ENCODE data around the gene GNG11.
"Not testable (repeated sequence)": the region's sequence is repeated elsewhere in the genome, so short reads cannot be mapped to it uniquely, and the experiment has no call there.

The GNG11 gene

GRCh38 chr7:93921607-93922566 lies at the start of gene GNG11:
TSS of gene GNG11 (plus strand) at chr7:93921735. CDS start at chr7:93922138, 403 bp downstream.
- DNase-seq (ENCODE audit: low read depth), result no peak

- no peak for DNase-seq (ENCODE audit: low read depth)
Measured at GRCh38 chr7:93873998-93874574, 47.4 kb upstream of the GNG11 start.

DNA sequence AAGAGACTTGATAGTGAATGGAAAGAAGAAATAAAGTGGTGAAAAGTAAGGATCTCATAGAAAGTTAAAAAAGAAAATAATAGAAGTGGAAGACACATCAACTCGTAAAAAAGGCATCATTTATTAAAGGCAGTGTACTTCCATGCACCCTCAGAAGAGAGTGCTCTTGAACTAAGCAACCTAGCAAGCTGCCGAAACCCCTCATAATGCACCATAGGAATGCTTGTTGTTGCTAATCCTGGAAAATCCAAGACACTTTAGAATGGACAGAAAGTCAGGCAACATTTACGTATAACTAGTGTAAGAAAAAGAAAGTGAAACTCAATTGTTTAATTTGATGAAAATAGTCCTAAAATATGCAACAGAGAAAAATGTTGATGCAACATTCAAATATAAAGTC lies 43.8 kb upstream of the GNG11 start:
- DNase-seq (ENCODE audit: low read depth), result no peak

DNA sequence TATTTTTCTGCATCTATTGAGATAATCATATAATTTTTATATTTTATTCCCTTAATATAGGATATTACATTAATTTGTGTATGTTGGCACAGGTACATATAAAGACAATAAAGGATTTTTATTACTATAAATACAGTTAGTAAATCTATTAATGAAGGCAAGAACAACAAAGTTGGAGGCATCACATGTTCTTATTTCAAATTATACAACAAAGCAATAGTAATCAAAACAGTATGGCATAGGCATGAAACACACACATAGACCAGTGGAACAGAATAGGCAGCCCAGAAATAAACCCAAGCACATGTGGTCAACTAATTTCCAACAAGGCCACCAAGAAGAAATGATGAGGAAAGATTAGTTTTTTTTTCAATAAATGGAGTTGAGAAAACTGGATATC lies 42.2 kb upstream of the GNG11 start:
- DNase-seq (ENCODE audit: low read depth), result no peak

DNA sequence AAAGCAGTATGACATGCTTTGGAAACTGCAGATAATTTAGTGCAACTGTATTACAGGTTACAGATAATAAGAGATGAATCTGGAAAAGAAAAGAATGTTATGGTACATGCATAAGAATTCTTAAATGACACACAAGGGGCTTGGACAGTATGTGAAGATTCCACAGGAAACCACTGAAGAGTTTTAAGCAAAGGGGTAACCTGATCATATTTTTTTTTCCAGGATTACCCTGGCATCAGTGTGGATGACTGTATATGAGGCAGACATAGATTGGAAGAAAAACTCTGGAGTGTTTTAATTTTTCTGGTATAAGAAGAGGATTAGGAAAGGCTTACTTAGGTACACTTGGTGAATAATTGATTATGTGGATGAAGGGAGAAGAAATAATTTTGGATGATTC lies 39.1 kb upstream of the GNG11 start:
- DNase-seq (ENCODE audit: low read depth), result no peak

DNA sequence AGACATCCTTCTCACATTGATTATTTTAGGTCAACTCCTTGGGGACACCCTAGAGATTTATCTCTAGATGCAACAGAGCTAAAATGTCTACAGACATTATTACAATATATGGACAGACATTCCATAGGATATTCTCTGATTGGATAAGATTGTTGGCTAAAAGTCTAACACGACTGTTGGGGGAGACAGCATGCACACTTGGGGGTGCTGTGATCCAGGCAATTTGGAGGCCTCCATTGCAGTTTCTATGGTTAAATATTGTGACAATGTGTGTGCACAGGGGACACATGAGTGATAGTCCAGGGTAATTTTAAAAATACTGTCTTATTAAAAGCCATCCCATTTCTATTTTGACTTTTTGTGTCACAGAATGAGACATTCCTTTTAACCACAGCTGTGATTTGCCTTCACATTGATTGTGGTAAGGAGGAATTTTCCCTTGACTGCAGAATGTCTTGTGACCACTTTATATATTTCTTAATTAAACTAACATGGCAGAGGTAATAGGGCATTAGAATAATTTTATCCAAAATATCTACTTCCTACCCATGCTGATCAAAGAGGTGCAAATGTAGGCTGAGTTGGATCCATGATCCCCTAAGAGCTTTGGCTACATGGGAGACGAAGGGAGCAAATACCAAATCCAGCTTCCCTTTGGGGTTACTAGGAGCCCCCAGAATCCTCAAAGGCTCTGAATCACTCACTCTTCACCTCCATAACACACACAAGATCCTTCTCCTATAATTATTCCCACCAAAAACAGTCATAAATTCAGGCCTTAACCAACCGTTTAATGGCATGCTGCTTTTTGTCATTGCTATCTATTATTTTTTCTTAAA lies 38.2 kb upstream of the GNG11 start:
- DNase-seq (ENCODE audit: low read depth), result no peak

- no peak for DNase-seq (ENCODE audit: low read depth)
Measured at GRCh38 chr7:93883917-93884345, 37.6 kb upstream of the GNG11 start.

GRCh38 chr7:93884541-93884940 lies 37.0 kb upstream of the GNG11 start:
- DNase-seq (ENCODE audit: low read depth), result no peak

DNA sequence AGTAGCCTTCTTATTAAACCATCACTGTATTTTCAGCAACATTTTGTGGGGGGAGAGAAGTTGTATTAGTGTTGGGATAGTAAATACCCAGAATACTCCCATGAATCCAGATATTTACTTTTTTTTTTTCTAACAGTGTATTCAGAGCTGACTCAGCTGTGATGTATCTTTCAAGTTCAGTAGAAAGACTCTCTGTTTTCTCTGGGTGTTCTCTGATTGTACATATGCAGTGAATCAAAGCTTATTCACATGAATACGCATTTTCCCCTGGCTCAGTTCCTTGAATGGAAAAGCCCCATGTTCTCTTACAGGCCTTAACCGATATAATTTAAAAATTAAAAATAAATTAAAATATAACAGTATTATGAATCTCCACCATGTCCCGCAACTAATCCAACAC lies 32.3 kb upstream of the GNG11 start:
- DNase-seq (ENCODE audit: low read depth), result no peak

- no peak for DNase-seq (ENCODE audit: low read depth)
Measured at GRCh38 chr7:93890041-93890463, 31.5 kb upstream of the GNG11 start.

DNA sequence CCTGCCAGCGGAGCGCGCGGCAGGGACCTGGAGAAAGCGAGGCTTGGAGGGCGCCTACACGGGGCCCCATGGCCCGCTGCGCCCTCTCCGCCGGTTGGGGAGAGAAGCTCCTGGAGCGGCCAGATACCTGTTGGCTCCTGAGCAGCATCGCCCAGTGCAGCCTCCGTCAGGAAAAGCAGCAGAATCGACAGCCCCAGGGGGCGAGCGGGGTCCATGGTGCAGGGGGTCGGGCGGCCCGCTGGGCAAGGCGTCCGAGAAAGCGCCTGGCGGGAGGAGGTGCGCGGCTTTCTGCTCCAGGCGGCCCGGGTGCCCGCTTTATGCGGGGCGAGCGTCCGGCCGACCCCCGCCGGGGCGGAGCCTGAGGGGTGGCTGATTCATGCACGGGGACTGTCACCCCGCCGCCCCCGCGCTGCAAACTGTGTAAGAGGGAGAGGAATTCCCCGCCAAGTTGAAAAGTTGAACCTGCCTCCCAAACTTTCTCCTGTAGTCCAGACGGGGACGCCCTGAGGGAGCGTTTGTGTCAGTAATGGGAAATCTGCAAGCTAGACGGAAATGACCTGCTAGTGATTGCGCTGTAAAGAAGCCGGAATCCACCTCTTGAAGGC lies 31.0 kb upstream of the GNG11 start, which contains the start of gene TFPI2:
Gene TFPI2 (minus strand): TSS at position 290 of the 605 bp plus-strand sequence. CDS start 75 bp downstream, at position 215.
- no peak for DNase-seq (ENCODE audit: low read depth)

GRCh38 chr7:93894426-93894825 lies 27.1 kb upstream of the GNG11 start:
- DNase-seq (ENCODE audit: low read depth), result no peak

DNA sequence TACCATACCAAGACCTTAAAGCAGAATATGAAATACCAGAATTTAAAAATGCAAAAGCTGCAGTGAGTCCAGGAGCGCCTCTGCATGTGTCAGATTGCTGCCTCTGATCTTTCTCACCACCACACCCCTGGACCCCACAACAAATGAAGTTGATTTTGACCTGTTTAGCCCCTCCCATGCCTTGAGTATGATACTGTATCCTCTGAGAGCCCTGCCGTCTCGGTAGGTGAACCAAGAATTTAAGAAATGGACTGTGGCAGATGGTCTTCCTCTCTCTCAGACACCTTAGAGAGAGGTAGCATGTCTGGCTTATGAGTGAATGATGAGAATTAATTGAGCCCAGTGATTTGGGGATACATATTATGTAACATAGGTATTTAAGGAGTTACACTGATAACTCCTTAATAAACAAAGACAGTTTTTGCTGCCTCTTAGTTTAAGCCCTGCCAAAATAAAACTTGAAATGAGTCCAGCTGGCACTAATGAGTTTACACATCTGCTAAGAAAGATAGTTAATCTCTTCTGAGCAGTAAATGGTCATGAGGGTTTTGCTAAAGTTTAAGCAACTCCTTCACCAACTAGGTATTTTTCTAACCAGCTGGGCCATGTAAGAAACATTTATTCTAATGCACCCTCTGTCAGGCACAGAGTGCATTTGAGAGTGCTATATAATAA lies 26.4 kb upstream of the GNG11 start:
- no peak for DNase-seq (ENCODE audit: low read depth)

- no peak for DNase-seq (ENCODE audit: low read depth)
Measured at GRCh38 chr7:93895859-93896600, 25.5 kb upstream of the GNG11 start.

DNA sequence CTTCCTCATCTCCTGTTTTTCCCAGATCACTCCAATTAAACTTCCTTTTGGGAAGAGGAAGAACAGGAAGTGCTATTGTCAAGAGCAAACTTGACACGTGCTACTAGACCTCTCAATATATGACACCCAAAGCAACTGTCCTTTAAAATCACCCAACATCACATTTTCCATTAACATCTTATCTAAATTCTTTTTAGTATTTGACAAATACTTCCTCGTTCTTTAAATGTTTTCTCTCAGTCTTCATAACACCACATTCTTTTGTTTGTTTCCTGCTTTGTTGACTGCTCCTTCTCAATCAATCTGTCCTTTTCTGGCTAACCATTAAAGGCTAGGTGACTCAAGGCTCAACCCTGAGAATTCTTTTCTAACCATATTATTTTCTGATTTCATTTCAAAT lies 23.9 kb upstream of the GNG11 start:
- DNase-seq (ENCODE audit: low read depth), result no peak

DNA sequence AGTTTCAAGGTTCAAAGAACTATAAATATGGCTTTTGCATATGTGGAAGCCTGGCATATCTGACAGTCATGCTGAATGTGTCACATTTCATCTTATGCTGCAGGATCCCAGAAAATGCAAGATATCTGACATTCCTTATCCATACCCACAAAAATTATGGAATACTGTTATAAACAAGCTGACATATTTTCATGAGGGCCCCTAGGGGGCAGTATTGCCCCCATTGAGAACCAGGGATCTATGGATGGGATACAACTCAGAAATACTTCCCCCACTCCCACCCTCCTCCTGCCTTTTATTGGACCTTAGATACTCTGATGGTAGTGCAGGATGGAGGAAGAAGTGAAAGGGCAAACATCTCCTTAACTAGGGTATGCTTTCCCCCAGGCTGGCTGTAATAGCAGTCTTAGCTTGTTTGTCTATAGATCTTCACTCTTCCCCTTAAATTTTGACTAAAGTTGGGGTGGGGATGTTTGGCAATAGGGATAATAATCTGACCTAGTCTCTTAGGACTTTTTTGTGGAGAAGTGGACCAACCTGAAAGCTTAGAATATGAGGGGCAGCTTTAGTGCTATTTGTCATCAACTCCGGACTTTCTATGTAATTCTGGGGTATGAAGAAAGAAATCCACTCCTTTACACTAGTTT lies 18.6 kb upstream of the GNG11 start:
- no peak for DNase-seq (ENCODE audit: low read depth)

DNA sequence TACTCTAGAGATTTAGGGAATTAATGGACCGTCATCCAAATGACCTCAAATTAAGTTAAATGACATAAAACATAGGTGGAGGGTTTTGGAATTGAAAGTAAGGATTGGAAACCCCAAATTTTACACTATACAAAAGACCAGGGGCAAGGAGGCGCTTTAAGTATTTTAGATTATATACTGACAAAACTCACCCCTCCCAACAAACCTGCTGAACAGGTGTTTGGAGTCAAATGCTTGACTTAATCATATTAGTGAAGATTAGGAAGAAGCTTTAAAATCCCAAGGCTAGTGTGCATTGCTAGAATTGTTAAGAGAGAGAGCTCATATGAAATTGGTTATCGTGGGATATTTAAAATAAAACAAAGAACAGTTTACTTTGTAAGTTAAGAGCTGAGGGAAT lies 15.3 kb upstream of the GNG11 start, which contains the start of gene GNGT1:
Gene GNGT1 (plus strand): TSS at position 301 of the 400 bp plus-strand sequence. CDS start 180 bp downstream, outside the sequence.
- no peak for DNase-seq (ENCODE audit: low read depth)

GRCh38 chr7:93910076-93910994 lies 11.2 kb upstream of the GNG11 start:
- no peak for DNase-seq (ENCODE audit: low read depth)

- not testable (repeated sequence) for DNase-seq (ENCODE audit: low read depth)
Measured at GRCh38 chr7:93911242-93911641, 10.3 kb upstream of the GNG11 start.

Data from T-helper 22 cell (primary cell).